Thymus (tissue), 11 donors: ENCODE measurements around the gene SPSB4. TPM values are rescaled to one million over a fixed set of nuclear protein-coding genes. Genes with fewer than 3 reads are reported as not detected.

Experiments used
- DNase-seq, 9 donors: peaks; one replicate each; pipeline ENCODE4 v3.0.0-alpha.2; 2013; ENCODE audit warnings: low spot score in 9 of 9, low read depth in 6 of 9, missing footprints in 1 of 9
- H3K27ac ChIP-seq, 2 donors: one replicate each; pipeline ENCODE4 v1.5.1; 2013; ENCODE audit warnings: control low read depth in 1 of 2, low read depth in 1 of 2, low read length in 1 of 2, mild to moderate bottlenecking in 1 of 2, moderate library complexity in 1 of 2
- H3K27me3 ChIP-seq, 2 donors: one replicate each; pipeline ENCODE4 v1.5.1; 2013; ENCODE audit warnings: low read length in 1 of 2; ENCODE audit not compliant: control insufficient read depth in 2 of 2, insufficient read depth in 1 of 2
- H3K36me3 ChIP-seq, 2 donors: one replicate each; pipeline ENCODE4 v1.5.1; 2013; ENCODE audit warnings: low read length in 1 of 2, mild to moderate bottlenecking in 1 of 2, moderate library complexity in 1 of 2; ENCODE audit not compliant: control insufficient read depth in 2 of 2, insufficient read depth in 2 of 2
- H3K4me1 ChIP-seq, 2 donors: one replicate each; pipeline ENCODE4 v1.5.1; 2013; ENCODE audit warnings: low read length in 2 of 2; ENCODE audit not compliant: control insufficient read depth in 2 of 2, insufficient read depth in 2 of 2
- H3K4me3 ChIP-seq, 2 donors: one replicate each; pipeline ENCODE4 v1.5.1; 2013; ENCODE audit warnings: low read length in 2 of 2, control low read depth in 1 of 2, mild to moderate bottlenecking in 1 of 2
- H3K9me3 ChIP-seq, 2 donors: one replicate each; pipeline ENCODE4 v1.5.1; 2013; ENCODE audit warnings: low read length in 1 of 2, mild to moderate bottlenecking in 1 of 2; ENCODE audit not compliant: control insufficient read depth in 2 of 2, insufficient read depth in 1 of 2
- WGBS: extraction: QIAGEN DNeasy Blood & Tissue Kit; methylation state at CpG from one replicate; pipeline ENCODE4 v1.1.7; 2013; 5-methylcytosine and 5-hydroxymethylcytosine counted together
- polyA plus RNA-seq: library from polyadenylated mRNA; stranded (reverse); fragments of 200-250 nt; gene quantifications from one replicate; pipeline ENCODE4 v1.2.3, GENCODE V29; 2013
- total RNA-seq: library from RNA; stranded (reverse); fragments of 120-200 nt; gene quantifications from one replicate; pipeline ENCODE4 v1.2.4, GENCODE V29; 2013
- donor health status: healthy.

SPSB4 gene
- total and polyA plus RNA-seq, 2 donors = 0.30 to 0.47 TPM

DNA sequence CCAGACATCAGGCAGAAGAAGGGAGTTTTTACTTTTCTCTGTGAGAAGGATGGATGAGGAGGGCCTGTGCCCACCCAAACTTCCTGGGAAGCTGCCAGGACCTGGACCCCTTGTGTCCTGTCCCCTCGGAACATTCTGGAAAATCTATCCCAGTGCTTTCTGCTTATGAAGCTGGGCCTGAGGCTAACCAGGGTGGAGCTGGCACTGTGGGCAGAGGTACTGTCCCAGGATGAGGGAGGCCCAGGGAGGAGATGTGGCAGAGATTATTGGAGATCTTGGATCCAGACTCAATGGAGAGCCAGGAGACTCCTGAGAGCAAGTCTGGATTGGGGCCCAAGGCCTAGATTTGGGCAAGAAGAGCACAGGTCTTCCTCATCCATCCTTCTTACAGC is 44.4 kb downstream of the SPSB4 start:
- H3K4me3 ChIP-seq = no peak overlapping the region
- no peak overlapping the region for H3K27ac ChIP-seq
- H3K4me1 ChIP-seq = peaks cover 0 to 12% of the 10 kb centered on the region in 2 donors

DNA sequence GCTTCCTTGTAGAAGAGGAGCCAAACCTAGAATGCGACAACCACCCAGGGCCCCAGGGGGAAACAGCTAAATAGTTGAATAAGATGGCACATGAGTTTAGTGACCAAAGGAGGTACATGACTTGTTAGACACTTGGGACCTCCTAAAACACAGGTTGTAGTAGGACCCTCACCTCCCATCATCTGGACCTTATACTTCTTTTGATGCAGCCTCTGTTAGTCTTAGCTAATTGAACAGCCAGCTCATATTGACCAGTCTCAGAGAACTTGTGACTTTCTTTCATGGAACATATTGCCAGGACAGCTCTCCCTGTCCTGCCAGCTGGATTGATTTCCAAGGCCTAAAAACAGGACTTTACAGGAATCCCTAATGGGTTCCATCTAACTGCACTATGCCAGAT is 45.0 kb downstream of the SPSB4 start:
- no peak for DNase-seq
- Histone ChIP-seq H3K36me3 (no peaks in the 10 kb centered on the region), H3K4me1 (peaks cover 0 to 12% of the 10 kb centered on the region in 2 donors), H3K27me3 (no peaks in the 10 kb centered on the region), H3K27ac (no peak overlapping the region), H3K9me3 (no peaks in the 10 kb centered on the region), H3K4me3 (no peak overlapping the region)
- 96% methylated on average over 1 of the region's 1 CpG for WGBS

More for the DNA sequence above, 44.4 kb downstream of the SPSB4 start:
- H3K27me3 ChIP-seq = no peaks in the 10 kb centered on the region
- H3K9me3 ChIP-seq = no peaks in the 10 kb centered on the region
- no peak for DNase-seq
- WGBS = 98% methylated on average over 1 of the region's 1 CpG
- no peaks in the 10 kb centered on the region for H3K36me3 ChIP-seq

DNA sequence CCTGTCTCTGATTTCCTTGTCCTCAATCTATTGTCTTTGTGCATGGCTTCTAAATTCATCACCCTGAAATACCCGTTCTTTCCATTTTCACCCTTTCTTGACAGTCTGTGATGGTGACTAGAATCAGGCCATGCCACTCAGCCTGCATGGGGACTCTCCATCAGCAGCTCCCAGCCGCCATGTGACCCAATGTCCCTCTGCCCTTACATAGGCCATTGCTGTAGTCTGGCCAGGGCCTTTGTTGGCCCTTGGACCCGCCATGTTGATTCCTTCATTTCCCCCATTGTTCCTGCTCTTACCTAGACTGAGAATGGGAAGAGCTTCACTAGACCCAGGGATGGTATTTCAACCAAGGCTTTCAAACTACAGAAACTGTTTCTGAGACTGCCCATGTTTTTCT is 45.8 kb downstream of the SPSB4 start:
- no peak overlapping the region for H3K27ac ChIP-seq
- H3K4me3 ChIP-seq = no peak overlapping the region
- H3K36me3 ChIP-seq = no peaks in the 10 kb centered on the region
- H3K9me3 ChIP-seq = no peaks in the 10 kb centered on the region
- H3K27me3 ChIP-seq = no peaks in the 10 kb centered on the region
- DNase-seq = no peak
- 97% methylated on average over 3 of the region's 3 CpGs for WGBS
- H3K4me1 ChIP-seq = peaks cover 0 to 8% of the 10 kb centered on the region in 2 donors

DNA sequence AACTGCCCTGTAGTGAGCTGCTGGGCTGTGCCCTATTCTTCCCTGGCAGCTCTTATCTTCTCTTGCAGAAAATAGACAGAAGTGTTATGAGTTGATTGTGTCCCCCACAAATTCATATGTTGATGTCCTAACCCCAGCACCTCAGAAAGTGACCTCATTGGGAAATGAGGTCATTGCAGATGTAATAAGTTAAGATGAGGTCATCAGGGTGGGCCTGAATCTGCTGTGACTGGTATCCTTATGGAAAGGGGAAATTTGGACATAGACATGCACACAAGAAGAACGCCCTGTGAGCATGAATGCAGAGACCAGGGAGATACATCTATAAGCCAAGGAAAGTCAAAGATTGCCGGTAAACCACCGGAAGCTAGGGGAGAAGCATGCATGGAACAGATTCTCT is 49.0 kb downstream of the SPSB4 start:
- Histone ChIP-seq H3K4me1 (peaks cover 0 to 8% of the 10 kb centered on the region in 2 donors), H3K4me3 (no peak overlapping the region), H3K9me3 (no peaks in the 10 kb centered on the region), H3K27me3 (no peaks in the 10 kb centered on the region), H3K36me3 (no peaks in the 10 kb centered on the region), H3K27ac (no peak overlapping the region)
- 96% methylated on average over 3 of the region's 3 CpGs for WGBS
- DNase-seq = no peak

DNA sequence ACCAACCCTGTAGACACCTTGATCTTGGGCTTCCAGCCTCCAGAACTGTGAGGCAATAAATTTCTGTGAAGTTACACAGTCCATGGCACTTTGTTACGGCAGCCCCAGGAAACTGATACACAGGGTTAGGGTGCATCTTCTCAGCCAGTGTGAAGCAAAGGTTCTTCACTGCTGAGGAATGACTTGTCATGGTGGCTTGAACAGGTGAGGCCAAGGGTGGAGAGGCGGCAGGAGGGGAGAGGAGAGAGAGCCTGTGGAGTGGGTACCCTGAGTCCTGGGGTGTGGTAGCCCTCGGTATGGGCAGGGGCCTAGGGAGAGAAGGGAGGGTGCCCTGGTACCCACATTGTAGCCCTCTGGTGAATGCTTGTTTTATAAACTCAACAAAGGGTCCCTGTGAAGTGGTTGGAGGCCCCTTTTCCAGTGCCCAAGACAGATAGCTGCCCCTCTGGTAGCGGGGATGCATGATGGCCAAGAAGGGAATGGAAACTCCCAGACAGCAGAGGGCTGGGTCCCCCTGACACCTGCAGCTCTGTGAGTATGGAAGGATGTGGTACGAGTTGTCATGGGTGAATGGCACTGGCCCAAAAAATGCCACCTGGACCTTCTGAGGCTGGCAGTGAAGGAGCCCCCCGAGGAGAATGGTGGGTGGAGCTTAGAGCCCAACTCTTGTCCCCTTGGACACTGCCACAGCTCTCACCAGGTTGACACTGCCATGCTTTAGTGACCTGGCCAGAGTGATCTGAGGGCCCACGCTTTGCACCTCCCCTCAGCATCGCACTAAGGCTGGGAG is 49.6 kb downstream of the SPSB4 start:
- no peaks in the 10 kb centered on the region for H3K36me3 ChIP-seq

DNA sequence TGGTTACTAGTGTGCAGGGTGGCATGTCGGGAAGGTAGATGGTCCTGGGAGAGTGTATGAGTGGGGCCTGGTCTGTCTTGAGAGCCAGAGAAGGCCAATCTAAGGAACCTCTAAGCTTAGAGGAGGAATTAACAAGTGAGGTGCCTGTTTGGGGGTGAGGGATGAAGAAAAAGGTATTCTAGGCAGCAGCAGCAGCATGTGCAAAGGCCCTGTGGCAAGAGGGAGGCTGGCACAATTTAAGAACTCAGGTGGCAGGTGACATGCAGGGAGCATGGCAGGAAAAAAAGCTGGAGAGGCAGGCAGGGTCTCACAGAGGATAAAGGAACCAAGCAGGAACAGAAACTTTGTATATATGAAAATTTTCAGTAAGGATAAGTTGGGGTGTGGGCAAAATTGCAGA is 51.2 kb downstream of the SPSB4 start:
- peaks cover 0 to 4% of the 10 kb centered on the region in 2 donors for H3K4me1 ChIP-seq
- no peak for DNase-seq
- no peak overlapping the region for H3K4me3 ChIP-seq
- H3K9me3 ChIP-seq = no peaks in the 10 kb centered on the region
- no peaks in the 10 kb centered on the region for H3K36me3 ChIP-seq
- H3K27me3 ChIP-seq = no peaks in the 10 kb centered on the region
- WGBS = 98% methylated on average over 1 of the region's 1 CpG
- H3K27ac ChIP-seq = no peak overlapping the region

More for the DNA sequence above, 49.6 kb downstream of the SPSB4 start:
- WGBS = 80% methylated on average over 8 of the region's 8 CpGs
- peaks cover 0 to 6% of the 10 kb centered on the region in 2 donors for H3K4me1 ChIP-seq
- DNase-seq = no peak
- no peaks in the 10 kb centered on the region for H3K27me3 ChIP-seq
- H3K9me3 ChIP-seq = no peaks in the 10 kb centered on the region
- no peak overlapping the region for H3K4me3 ChIP-seq
- no peak overlapping the region for H3K27ac ChIP-seq

DNA sequence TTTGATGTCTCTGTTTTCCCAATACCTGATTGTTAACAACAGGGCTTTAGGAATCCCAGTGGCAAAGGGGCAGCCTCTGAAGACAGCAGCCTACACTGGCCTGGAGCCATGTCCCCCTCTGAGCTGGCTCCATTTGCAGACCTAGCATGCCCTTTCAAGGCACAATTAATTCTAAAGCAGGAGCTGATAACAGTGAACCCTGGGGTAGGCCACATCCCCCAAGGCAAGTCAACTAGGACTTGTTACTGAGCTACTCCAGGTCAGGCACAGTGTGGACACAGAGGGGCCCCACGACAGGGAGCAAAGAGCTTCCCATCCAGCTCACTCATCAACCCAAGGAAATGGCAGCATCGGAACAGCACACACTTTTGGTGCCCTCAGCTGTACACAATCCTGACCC is 51.9 kb downstream of the SPSB4 start:
- no peaks in the 10 kb centered on the region for H3K27me3 ChIP-seq
- no peak overlapping the region for H3K27ac ChIP-seq
- no peak overlapping the region for H3K4me3 ChIP-seq
- no peaks in the 10 kb centered on the region for H3K36me3 ChIP-seq
- WGBS = 98% methylated on average over 2 of the region's 2 CpGs
- no peaks in the 10 kb centered on the region for H3K9me3 ChIP-seq
- peaks cover 0 to 4% of the 10 kb centered on the region in 2 donors for H3K4me1 ChIP-seq
- DNase-seq = no peak

DNA sequence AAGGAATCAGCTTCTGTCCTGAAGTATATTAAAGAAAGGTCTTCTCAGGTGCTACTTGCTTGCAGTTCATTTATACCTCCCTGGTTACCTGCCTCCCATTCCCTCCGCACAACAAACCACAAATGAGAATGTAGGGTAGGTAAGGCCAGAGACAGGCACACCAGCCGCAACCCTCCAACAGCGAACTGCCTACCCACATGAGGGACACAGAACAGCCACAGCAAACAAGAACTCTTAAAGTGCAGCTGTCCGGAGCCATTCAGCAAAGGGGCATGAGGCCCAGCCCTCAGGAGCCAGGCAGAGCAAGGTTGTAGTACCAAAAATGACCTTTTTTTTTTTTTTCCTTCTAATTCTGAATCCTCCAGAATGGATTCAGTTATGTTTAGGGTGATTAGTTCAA is 52.4 kb downstream of the SPSB4 start:
- Histone ChIP-seq H3K36me3 (no peaks in the 10 kb centered on the region), H3K27me3 (no peaks in the 10 kb centered on the region), H3K27ac (no peak overlapping the region), H3K4me1 (peaks cover 0 to 4% of the 10 kb centered on the region in 2 donors), H3K4me3 (no peak overlapping the region), H3K9me3 (no peaks in the 10 kb centered on the region)
- 40% methylated on average over 4 of the region's 4 CpGs for WGBS
- DNase-seq = no peak

DNA sequence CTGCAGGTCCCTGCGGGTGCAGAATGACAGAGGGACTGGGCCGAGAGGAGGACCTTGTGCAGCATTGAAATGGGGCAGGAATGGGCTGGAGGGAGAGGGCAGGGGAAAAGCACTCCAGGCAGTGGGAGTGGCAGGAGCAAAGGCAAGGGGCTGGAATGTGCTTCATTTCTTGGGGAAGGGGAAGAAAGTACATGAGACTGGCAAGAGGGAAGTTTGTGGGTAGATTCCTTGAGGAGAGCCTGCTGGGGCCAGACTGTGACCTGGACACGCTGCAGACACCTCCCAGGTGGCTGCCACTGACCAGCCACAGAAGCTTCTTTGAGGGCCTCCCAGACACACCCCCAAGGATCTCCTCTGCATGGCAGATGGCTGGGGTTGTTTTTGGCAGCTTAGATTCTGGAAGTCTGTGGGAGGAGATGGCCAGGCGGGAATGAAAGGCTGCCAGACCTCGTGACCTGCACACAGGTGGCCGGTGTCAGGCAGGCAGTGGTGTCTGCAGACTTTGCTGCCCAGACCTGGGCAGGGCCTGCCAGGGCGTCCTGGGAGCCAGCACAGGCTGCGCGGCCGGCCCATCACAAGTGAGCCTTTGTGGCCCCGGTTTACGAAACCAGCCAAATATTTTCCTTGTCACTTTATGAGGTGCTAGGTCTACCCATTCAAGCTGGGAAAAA is 53.1 kb downstream of the SPSB4 start:
- H3K27ac ChIP-seq = no peak overlapping the region
- H3K27me3 ChIP-seq = no peaks in the 10 kb centered on the region
- no peaks in the 10 kb centered on the region for H3K9me3 ChIP-seq
- DNase-seq = no peak
- H3K4me3 ChIP-seq = no peak overlapping the region
- no peaks in the 10 kb centered on the region for H3K36me3 ChIP-seq
- 97% methylated on average over 12 of the region's 12 CpGs for WGBS
- H3K4me1 ChIP-seq = peaks cover 0 to 4% of the 10 kb centered on the region in 2 donors
